Inflammatory macrophage (primary cell): ENCODE measurements around the gene RALBP1.

Experiments
- DNase-seq, 2 donors: peaks; one replicate each; pipeline ENCODE4 v3.0.0-alpha.2; 2020 to 2022

The RALBP1 gene

DNA sequence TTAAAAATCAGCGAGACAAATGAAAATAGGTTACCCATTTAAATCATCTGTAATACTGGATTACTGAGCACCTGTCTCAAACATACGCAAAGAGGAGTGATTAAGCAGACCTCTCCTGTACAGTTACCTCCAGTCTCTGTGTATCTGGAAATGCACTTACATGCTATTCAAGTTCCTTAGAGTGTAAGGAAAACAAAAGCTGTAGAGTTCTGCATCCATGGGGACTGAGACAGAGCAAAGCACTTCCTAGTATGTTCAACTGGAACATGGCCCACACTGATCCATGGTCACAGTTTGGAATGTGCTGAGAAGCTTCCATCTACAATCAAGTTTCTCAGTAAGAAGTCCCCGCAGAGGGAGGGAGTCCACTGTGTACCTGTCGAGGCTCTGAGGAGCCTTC is 75.1 kb downstream of the RALBP1 start:
- DNase-seq, result no peak

DNA sequence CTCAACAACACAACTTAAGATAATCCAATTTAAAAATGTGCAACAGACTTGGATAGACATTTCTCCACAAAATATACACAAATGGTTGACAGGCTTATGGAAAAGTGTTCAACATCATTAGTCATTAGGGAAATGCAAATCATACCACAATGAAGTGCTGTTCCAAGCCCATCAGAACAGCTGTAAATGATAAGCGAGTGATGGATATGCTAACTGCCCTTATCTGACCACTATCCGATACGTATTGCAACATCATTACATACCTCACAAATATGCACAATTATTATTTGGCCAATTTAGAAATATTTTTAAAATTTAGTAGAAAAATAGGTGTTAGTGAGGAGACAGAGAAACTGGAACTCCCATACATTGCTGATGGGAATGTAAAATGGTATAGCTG is 76.9 kb downstream of the RALBP1 start:
- DNase-seq, result no peak

DNA sequence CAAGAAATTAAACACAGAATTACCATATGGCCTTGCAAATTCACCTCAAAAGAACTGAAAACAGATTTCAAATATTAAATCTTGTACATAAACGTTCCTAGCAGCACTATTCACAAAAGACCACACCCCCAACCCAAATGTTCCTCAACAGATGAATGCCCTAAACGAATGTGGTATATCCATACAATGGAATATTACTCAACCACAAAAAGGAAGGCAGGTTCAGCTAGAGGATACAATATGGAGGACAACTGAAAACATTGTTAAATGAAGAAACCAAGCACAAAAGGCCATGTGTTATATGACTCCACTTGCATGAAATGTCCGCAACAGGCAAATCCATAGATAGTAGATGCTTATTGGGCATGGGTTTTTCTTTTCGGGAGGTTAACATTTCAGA is 77.3 kb downstream of the RALBP1 start:
- no peak for DNase-seq

DNA sequence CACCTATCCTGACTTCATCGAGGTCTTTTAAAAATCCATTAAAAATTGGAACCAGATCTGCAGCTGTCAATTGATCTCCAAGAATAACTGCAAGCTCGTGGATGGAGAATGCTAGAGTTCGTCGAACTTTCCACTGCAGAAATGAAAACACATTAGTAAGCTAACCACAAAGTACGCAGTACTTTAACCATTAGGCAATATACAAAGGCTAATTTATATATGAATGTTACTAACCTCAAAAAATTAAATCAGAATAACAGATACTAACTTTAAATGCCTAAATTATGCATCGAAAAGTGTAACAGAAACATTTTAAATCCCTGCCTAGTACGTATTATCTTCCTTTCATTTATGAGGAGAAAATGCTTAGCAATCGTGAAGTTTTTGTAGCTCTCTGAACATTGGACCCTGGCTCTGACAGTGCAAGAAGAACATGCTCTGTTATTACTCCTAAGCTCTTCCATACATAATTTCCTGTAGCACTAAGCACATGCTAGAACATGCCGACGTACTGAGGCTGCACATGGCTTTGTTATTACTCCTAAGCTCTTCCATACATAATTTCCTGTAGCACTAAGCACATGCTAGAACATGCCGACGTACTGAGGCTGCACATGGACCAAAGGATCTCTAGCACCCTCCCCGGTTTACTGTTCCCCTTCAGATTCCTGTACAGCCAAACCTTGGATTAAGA is 82.1 kb downstream of the RALBP1 start:
- no peak for DNase-seq

DNA sequence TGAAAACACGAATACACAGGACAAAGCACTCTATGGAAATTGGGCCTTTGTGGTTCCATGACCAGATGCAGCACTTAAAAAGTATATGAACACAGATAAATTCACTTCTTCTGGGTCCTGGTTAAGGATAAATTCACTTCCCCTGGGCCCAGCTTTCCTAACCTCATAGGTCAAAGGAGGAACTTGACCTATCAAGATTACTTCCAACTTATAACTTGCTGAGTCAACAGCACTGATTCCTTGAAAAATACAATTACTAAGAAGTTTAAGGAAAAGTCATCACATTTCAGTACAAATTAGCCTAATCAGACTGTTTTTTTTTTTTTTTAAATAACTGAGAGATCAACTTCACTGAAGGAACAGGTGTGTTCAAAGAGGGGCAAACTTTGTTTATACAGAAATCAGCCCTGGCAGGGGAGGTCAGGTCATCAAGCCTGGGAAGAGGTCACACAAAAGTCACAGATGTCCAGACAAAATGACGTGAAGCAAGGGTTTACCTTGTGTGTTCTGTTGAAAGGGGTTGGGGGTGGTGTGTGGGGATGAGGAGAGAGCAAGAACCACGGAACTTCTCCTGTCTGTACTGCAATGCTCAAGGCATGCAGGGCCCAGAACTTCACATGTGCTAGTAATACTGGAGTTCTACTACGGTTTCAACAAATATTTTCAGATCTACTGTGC is 83.2 kb downstream of the RALBP1 start:
- peak in 1 of 2 donors; percentile 24 for DNase-seq

DNA sequence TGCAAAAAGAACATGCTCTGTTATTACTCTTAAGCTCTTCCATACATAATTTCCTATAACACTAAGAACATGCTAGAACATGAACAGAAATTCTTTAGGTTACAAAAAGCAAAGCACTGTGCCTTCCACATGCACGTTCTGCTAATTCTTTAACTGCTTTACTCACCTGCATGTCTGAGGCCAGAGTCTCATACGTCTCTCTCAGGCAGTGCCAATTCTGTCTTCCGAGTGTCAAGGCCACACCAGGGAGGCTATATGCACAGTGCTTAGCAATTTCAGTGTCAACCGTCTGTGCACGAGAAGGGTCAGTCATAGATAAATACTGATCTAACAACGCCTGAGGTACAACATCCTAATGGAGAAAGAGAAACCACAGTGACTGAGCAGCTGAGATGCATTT is 83.9 kb downstream of the RALBP1 start:
- no peak for DNase-seq

DNA sequence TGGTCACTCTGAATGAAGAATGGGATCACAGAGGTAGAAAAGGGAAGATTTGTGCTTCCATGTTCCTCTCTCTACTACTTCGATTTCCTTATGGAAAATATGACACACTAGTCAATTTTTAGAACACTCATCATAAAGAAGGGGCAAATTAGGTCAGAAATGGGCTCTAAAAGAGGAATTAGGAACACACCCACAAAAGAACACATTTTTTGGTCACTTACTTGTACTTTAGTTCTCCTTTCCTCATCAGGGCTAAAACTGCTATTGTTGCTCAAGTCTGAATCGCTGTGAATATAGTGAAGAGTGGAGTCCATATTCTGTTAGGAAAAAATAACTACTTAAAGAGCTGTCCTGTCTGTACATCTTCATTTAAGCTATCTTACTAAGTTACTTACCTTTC is 86.4 kb downstream of the RALBP1 start:
- peak; percentile 74 to 92 for DNase-seq

DNA sequence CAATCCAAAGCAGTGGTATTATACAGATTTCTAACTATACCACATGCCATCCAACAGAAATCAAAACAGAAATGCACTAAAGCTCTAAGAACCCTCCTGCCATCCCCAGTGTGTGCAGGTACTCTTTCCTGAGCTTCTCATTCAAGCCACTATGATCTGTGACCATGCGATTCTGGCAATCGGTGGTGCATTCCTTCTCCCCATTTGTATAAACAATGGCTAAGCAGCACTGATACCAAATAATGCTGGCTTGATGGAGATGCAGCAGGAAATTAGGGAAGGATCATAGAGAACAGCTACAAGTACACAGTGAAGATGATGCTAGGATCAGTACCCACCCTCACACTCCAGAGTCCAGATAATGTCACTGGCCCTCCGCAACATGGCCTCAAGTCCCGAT is 87.3 kb downstream of the RALBP1 start:
- DNase-seq, result no peak

DNA sequence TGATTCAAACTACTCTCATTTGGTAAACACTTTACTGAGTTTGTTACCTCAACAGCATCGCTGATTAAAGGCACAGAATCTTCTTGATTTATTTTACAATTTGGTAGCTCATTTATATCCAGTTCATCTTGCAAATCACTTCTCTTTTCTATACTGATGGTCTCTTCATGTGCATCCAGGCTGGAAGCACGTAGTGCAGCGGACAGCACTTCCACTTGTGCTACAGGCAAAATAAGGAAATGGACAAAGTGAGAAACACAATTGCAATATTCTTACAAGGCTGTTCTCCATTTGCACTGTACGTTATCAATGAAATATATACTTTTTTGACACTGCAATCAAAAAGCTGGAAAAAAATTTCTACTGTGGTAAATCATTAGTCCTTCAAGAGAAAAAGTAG is 88.0 kb downstream of the RALBP1 start:
- DNase-seq, result peak; percentile 77 to 85

DNA sequence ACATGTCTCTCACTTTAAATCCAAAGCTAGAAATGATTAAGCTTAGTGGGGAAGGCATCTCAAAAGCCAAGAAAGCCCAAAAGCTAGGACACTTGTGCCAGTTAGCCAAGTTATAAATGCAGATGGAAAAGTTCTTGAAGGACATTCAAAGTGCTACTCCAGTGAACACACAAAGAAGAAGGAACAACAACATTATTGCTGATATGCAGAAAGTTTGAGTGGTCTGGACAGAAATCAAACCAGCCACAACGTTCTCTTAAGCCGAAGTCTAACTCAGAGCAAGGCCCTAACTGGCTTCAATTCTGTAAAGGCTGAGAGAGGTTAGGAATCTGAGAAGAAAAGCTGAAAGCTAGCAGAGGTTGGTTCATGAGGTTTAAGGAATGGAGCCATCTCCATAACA is 90.1 kb downstream of the RALBP1 start:
- no peak for DNase-seq

DNA sequence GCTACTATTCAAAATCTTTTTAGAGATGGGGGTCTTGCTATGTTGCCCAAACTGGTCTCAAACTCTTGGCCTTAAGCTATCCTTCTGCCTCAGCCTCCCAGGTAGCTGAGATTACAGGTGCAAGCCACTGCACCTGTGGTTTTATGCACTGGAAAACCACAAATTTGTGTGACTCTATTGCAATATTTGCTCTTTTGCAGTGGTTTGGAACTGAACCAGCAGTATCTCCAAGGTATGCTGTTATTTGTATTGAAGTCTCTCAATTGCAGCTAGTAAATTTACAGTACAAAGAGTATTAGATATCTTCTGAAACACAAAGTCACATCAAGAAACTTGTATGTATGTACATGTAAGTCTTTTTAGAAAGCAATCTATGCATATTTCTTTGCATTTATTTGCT is 92.9 kb downstream of the RALBP1 start:
- DNase-seq, result no peak

DNA sequence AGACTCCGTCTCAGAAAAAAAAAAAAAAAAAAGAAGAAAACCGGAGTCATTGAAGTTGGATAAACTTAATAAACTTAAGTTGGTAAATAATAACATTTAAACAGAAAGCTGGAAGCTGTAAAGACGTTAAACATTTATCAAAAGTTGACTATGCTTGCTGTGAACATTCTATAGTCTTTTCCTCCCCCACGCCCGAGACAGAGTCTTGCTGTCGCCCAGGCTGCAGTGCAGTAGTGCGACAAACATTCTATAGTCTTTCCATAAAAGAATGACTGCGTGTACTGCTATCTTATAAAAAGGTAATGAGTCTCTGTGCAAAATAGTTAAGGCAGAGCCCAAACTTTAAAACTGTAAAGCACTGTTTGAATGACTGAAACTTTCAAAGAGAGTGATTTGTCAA is 93.9 kb downstream of the RALBP1 start:
- DNase-seq, result no peak

DNA sequence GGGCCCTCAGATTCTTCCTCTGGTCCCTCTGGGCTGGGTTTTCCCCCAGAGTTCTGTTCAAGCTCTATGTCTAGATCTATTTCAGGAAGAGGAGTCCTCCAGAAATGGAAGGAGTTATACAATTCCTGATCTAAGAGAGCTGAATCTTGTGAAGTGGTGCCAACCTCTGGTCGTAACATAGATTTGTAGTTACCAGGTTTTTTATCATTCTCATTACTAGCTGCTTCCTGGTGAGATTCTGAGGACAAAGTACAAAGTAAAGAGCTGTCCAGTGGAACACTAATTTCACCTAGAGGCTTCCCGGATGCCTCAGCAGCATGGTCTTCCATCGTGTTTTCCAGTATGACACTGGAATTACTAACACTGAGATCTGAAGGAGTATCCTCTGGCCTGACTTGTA is 94.9 kb downstream of the RALBP1 start:
- DNase-seq, result no peak

DNA sequence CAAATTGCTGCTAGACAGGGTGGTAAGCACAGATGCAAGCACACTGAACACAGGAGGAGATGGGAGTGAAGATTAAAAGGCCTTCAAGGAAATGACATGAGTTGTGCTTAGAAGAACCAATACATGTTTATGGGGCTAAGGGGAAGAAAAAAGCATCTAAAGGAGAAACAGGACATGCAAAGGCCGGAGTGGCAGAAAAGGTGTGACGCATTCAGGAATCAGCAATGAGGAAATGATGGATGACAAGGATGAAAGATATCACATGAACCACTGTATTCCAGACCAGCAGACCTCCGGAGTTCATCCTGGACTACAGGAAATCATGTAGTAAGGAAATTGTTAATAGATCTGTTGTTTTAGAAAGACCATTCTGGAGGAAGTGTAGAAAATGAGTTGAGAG is 96.2 kb downstream of the RALBP1 start:
- no peak for DNase-seq

DNA sequence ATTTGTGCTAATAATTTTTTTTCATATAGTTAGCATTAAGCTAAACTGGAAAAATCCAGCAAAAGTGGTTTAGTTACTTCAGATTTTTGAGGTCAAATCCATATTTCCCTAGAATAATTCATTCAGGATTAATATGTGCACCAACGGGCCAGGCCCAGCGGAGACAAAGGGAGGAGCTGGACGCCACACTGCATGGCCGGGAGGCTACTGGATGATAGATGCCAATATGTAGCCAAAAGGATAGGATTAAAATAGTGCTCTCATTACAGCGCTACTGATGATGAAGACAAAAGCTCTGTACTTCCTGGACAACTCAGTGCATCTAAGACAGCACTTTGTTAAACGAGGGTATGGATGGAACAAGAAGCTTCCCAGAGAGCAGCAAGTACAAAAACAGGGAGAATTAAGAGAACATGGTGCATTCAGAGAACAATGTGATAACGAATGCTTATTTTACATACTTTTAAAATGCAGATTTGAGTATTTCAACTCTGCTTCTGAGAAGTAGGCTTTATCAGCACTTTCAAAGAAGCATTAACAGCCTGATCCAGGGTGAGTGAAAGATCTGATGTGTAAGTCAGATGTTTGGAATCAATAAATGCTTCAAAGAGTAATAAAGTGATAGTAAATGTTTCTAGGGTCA is 99.3 kb downstream of the RALBP1 start:
- DNase-seq, result no peak

DNA sequence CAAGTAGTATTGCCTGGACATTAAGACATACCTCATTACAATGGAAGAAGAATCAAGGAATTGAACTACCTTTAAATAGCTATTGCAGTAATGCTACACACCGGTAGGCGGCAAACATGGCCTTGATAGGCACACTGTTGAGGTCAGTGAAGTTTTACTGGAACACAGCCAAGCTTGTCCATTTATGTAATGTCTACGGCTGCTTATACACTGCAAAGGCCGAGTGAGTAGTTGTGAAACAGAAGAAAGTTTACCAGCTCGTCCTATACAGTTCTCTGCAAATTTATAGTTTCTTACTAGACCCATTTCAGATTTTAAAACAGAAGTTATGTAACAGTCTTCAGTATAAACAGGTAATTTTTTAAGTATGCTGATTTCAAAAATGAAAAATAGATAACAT is 100.2 kb downstream of the RALBP1 start:
- DNase-seq, result peak; percentile 90 to 91

DNA sequence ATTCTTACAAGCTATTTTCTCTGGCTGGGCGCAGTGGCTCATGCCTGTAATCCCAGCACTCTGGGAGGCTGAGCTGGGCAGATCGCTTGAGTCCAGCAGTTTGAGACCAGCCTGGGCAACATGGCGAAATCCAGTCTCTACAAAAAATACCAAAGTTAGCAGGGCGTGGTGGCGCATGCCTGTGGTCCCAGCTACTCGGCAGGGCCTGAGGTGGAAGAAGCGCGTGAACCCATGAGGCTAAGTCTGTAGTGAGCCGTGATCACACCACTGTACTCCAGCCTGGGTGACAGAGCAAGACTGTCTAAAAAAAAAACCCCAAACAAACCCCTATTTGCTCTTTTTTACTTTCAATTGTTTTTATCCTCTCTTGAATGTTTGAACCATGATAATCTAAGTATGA is 102.0 kb downstream of the RALBP1 start:
- no peak for DNase-seq

DNA sequence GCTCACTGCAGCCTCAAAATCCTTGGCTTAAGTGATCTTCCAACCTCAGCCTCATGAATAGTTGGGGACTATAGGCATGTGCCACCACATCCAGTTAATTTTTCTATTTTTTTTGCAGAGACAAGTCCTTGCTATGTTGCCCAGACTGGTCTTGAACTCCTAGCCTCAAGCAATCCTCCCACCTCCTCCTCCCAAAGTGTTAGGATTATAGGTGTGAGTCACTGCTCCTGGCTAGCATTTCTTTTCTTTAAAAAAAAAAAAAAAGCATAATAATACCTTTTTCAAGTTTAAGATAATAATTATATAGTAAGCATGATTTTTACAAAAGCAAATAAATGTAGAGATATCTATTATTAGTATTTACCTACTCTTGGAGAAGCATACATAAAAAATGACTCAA is 103.0 kb downstream of the RALBP1 start:
- DNase-seq, result no peak

DNA sequence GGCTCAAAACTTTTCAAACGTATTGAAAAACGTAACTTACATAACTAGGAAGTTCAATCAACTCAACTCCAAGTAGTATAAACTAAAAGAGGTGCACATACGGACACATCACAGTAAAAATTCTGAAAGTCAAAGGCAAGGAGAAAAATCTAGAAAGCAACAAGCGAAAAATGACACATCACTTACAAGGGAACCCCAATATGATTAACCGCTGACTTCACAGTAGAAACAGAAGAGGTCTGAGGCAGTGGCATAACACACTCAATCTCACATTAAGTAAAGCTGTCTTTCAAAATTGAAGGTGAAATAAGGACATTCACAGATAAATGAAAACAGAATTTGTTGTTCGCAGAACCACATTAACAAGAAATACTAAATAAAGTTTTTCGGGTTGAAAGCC is 106.4 kb downstream of the RALBP1 start:
- DNase-seq, result no peak

DNA sequence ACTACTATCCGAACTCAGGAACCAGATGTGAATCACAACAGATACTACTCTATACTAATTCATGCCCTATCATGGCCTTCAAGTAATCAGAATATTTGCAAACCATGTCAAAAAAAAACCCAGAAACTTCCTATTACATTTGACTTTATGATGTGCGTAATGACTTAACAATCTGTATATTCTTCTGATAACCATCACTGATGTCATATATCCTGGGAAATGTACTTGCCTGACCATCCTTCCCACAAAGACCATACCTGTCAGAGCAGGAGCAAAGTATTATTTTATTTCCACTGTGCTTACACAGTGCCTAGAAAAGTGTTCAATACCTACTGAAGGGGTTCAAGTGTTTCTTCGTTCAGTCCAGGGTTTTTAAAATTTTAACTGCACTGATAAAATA is 111.5 kb downstream of the RALBP1 start:
- DNase-seq, result no peak
